Measurements from ENCODE around the gene HEPHL1.

GRCh38 chr11:94139416-94139815 is 118.3 kb downstream of the HEPHL1 start:
- no peak for TF ChIP-seq CTCF (IDR thresholded peaks at IDR 0.05)
- TF ChIP-seq ZFX (IDR thresholded peaks at IDR 0.05; ENCODE audit: borderline replicate concordance) = no peak
